ENCODE measurements around the gene HAGH. TPM values are rescaled to one million over a fixed set of nuclear protein-coding genes. Genes with fewer than 3 reads are reported as not detected.

The HAGH gene
- total RNA-seq, 1 donor from 2014 or later, result 73.4 TPM

- DNase-seq (ENCODE audit: low spot score) (no peak), ATAC-seq (no peak)
- intact Hi-C loops (cut with DNase I), result no loop called here
These were observed 35.2 kb downstream of the HAGH start for GRCh38 chr16:1791256-1791942.

DNA sequence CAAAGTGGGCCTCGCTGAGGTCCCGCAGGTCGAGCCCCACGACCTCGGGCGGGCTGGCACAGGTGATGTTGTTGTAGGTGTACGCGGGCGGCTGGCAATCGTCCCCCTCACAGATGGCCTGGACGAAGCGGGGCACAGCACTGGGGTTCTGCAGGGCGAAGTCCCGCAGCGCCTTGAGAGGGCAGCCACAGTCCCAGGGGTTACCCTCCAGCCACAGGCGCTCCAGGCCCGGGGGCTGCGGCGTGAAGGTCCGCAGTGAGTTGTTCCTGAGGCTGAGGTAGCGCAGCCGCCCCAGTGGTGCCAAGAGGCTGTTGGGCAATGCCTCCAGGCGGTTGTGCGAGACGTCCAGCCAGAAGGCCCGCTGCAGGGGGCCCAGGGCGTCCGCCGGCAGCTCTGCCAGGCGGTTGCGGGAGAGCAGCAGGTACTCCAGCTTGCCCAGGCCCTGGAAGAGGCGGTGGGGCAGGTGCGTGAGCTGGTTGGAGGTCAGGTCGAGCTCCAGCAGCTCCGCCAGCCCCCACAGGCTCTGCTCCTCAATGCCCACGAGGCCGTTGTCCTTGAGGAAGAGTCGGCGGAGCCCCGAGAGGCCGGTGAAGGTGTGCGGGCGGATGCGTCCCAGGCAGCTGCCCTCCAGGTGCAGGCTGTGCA, 35.9 kb downstream of the HAGH start:
- intact Hi-C loops (cut with DNase I), result no loop called here
- DNase-seq (ENCODE audit: low spot score), result no peak
- ATAC-seq, result no peak

DNA sequence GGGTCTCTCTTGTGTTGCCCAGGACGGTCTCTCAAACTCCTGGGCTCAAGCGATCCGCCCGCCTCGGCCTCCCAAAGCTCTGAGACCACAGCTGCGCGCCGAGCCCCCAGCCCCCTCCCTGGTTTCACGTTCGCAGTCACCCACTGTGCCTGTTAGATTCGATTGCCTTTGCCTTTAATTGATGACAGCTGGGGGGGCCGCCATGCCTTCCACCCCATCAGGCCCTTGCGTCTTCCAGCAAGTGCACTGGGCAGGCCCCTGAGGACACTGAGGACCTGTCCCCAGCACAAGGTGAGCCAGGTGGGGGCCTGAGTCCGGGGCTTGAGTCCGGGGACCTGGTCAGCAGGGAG, 36.4 kb downstream of the HAGH start:
- no peak for ATAC-seq
- peak; percentile 53 for DNase-seq (ENCODE audit: low spot score)
- intact Hi-C loops (cut with DNase I), result no loop called here

- intact Hi-C loops (cut with DNase I), result no loop called here
- DNase-seq (ENCODE audit: low spot score) (peak; percentile 55), ATAC-seq (no peak)
These were observed 37.0 kb downstream of the HAGH start for GRCh38 chr16:1789643-1790045.

DNA sequence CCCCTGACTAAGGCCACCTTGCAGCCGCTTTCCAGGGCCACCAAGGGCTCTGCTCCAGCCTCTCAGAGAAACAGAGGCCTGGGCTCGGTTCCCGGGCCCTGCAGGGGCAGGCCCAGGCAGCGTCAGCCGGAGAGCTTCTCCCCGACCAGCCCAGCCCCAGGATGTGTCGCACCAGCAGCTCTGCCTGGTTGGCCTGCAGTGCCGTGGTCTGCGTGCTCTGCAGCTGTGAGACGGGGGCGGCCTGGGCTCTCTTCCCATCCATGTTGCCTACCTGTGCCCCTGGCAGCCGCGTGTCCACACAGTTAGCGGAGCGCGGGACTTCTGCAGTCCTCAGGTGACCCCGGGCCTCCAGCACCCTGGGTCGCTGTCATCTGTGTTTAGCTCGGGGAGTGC, 37.9 kb downstream of the HAGH start:
- no peak for ATAC-seq
- DNase-seq (ENCODE audit: low spot score), result peak; percentile 56

GRCh38 chr16:1788095-1788707, 38.4 kb downstream of the HAGH start:
- intact Hi-C loops (cut with DNase I), result no loop called here
- ATAC-seq (no peak), DNase-seq (ENCODE audit: low spot score) (peak; percentile 56)

More for the DNA sequence above, 37.9 kb downstream of the HAGH start:
- intact Hi-C loops (cut with DNase I), result no loop called here

GRCh38 chr16:1787322-1788094, 39.1 kb downstream of the HAGH start:
- ATAC-seq, result no peak
- peak; percentile 56 for DNase-seq (ENCODE audit: low spot score)
- intact Hi-C loops (cut with DNase I), result no loop called here

DNA sequence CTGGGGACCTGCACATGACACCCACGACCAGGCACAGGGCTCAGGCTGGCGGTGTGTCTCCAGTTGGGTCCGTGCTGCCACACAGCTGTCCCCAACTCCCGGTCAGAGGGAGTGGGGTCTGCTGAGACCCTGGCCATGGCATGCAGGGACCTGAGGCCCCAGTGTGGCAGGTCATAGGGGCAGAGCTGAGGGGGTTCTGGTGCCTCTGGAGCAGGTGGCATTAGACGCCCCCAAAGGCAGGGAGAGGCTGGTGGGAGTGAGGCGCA, 39.6 kb downstream of the HAGH start:
- no peak for ATAC-seq
- intact Hi-C loops (cut with DNase I), result no loop called here
- DNase-seq (ENCODE audit: low spot score), result no peak

DNA sequence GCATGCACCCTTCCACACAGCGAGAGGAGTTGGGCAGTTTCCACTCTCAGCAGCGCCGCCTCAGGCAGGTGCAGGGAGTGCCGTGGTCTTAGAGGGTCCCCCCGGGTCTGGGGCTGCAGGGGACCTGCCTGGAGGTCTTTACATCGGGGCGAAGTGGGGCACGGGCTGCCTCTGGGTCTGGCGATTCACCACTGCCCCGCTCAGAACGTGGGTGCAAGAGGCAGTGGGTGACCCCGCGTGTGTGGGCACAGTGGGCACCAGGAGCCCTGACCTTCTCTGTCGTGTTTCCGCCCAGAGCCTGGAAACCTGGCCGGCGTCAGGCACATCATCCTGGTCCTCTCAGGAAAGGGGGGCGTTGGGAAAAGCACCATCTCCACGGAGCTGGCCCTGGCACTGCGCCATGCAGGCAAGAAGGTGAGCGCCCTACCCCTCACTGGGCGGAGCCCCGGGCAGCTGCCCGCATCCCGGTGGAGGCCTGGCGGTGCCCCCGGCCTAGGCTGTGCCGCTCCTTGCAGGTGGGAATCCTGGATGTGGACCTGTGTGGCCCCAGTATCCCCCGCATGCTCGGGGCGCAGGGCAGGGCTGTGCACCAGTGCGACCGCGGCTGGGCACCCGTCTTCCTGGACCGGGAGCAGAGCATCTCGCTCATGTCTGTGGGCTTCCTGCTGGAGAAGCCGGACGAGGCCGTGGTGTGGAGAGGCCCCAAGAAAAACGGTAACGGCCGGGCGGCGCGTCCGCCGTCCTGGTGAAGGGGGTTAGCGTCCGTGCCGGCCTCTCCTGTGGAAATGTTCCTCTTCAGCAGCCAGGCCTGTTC, 40.2 kb downstream of the HAGH start:
- intact Hi-C loops (cut with DNase I), result no loop called here
- DNase-seq (ENCODE audit: low spot score), result peak; percentile 58
- ATAC-seq, result no peak

DNA sequence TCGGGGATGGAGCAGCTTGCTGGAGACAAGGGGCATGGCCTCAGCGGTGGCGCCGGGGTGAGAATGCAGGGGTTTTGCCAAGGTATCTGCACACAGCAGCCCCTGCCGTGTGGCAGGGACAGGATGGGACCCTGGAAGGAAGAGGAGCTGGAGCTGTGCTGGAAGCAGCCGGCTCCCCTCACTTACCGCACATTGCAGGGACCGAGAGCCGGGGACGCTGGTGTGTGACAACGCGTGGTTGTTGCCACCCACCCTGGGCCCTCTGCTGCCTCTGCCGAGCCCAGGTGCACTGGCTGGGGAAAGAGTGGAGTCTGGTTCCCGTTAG, 40.8 kb downstream of the HAGH start:
- intact Hi-C loops (cut with DNase I), result no loop called here
- DNase-seq (ENCODE audit: low spot score), result peak; percentile 57
- no peak for ATAC-seq

GRCh38 chr16:1784977-1785845, 41.4 kb downstream of the HAGH start:
- ATAC-seq (no peak), DNase-seq (ENCODE audit: low spot score) (peak; percentile 56)
- intact Hi-C loops (cut with DNase I), result no loop called here

DNA sequence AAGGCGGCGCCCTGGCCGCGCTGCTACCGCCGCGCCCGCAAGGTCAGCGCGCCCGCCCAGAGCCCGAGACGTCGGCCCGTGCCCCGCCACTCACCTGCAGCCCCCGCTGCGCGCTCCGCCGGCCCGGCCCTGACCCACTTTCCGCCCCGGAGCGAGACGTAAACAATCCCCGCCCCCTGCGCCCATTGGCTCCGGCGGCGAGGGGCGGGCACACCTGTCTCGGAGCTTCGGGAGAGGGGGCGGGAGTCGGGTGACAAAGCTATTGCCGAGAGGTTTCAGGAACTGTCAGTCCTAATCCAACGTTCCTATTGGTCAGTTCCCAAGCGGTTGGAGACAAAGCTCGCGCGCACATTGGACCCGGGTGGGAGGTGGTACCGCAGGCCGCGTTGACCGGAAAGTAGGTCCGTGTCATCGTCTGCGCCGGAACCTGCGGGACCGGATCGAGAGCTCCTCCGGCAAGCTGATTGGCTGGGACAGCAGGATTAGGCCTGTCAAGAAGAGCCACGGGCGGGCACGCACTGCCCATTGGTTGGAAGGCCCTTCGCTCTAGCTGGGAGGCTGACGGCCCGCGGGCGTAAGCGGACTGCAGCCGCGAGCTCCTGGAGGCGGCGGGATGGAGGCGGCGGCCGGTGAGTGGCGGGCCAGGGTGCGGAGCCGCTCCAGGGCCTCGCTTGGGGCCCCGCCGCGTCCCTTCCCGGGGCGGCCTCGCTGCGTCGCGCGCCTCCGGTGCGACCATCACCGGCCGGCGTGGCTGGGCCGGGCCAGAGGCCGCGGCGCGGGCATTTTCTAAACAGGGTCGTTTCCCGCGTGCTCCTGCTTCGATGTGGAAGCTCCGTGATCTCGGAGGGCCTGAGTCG, 44.0 kb downstream of the HAGH start, which contains the start of the genes NUBP2 and SPSB3:
Gene NUBP2, plus strand, starts transcription at position 553 of the 857 bp plus-strand sequence. Its CDS starts 61 bp downstream, at position 614.
Gene SPSB3, minus strand, starts transcription at position 164 of the 857 bp plus-strand sequence. CDS start 1,088 bp downstream, outside the sequence.
- intact Hi-C loops (cut with DNase I), result no loop called here
- DNase-seq (ENCODE audit: low spot score) (peak; percentile 99), ATAC-seq (peak; percentile 98)

DNA sequence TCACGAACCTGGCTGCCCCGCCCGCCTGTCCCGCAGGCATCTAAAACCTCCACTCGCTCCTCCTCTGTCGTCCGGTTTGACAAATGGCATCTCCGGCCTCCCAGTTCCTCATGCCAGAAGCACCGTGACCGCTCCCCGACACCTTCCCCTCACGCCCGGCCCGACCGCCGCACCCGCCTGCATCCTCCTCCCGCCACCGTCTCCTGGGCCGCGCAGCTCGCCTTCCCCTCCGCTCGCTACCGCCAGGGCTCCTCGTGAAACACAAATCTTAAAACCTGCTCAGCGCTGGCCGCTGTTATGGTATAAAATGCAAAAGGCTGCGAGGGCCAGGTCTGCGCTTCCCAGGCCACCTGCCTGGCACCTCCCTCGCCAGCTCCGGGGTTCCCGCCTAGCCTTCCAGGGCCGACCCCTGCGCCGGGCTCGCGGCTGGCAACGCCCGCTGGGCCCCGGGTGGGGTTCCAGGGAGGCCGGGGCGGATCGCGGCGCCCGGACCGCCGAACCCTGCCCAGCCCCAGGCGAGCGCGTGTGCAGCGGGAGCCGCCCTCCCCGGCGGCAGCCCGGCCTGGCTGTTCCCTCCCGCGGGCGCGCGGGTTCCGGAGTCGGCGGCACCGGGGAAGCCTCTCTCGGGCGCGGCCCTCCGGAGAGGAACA, 44.7 kb downstream of the HAGH start:
- DNase-seq (ENCODE audit: low spot score) (no peak), ATAC-seq (no peak)
- intact Hi-C loops (cut with DNase I), result no loop called here

GRCh38 chr16:1781254-1781653, 45.4 kb downstream of the HAGH start:
- intact Hi-C loops (cut with DNase I), result no loop called here
- ATAC-seq (no peak), DNase-seq (ENCODE audit: low spot score) (no peak)

DNA sequence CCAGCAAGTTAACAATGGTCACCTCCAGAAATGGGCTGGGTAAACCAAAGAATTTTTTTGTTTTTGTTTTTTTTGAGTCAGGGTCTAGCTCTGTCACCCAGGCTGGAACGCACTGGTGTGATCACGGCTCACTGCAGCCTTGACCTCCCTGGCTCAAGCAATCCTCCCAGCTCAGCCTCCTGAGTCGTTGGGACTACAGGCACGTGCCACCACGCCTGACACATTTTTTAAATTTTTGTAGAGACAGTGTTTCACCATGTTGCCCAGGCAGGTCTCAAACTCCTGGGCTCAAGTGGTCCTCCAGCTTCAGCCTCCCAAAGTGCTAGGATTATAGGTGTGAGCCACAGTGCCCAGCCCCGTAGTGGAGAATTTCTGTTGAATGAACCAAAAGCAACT, 46.0 kb downstream of the HAGH start:
- DNase-seq (ENCODE audit: low spot score) (no peak), ATAC-seq (no peak)
- intact Hi-C loops (cut with DNase I), result no loop called here

- ATAC-seq (no peak), DNase-seq (ENCODE audit: low spot score) (no peak)
- intact Hi-C loops (cut with DNase I), result no loop called here
These were observed 46.6 kb downstream of the HAGH start for GRCh38 chr16:1779741-1780676.

All from sciatic nerve (tissue), 2 donors.